ENCODE measurements around the gene CXCL12.

CXCL12 gene

DNA sequence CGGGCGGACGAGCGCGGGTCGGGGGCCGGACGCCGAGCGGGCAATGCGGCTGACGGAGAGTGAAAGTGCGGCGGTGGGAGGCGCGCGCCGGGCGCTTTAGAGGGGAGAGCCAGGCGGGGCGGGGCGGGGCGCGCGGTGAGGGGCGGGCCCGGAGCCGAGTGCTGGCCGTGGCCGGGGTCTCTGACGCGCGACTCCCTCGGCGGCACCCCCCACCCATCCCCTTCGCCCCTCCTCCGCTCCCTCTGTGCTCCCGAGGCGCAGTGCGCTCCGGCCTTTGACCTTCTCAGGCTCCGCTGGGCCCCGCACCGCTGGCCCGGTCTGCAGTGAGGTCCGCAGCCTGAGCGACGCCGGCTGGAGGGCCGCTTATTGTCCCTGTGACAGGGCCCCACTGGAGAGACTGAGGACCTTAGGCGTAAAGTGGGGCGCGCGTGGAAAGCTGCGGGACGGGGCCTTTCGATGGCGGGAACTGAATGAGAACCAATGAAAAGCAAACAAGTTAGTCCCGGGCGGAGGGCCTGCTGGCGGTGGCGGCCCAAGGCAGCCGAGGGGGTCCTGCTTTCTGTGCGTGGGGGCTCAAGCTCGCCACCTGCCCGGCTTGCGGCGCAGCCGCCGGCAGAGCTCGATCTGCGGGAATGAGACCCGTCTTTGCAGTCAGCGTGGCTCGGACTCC, at the start of gene CXCL12:
Gene CXCL12 (minus strand): TSS at position 72 of the 670 bp plus-strand sequence. CDS start 92 bp downstream, outside the sequence.
- DNase-seq (ENCODE audit: low read depth in 3 of 3, low spot score in 1 of 3): no peak

DNA sequence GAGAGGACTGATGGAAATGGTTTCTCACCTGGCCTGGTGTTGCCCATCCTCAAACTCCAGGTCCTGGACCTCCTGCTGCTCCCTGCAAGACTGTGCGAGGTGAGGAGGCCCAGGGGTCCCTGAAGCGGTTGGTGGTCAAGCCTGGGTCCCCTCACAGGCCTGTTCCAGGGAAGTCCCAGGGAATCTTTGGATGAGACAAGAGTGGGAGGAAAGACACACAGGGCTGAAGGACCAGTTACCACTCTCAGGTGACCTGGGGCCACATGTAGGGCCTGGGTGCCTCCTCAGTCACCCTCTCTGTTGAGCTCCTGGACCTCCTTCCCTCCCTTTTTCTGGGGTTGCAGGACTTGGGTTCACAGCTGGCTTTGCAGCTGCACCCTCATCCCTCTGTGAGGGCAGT, 42.6 kb upstream of the CXCL12 start:
- no peak for DNase-seq (ENCODE audit: low read depth in 3 of 3, low spot score in 1 of 3)

DNA sequence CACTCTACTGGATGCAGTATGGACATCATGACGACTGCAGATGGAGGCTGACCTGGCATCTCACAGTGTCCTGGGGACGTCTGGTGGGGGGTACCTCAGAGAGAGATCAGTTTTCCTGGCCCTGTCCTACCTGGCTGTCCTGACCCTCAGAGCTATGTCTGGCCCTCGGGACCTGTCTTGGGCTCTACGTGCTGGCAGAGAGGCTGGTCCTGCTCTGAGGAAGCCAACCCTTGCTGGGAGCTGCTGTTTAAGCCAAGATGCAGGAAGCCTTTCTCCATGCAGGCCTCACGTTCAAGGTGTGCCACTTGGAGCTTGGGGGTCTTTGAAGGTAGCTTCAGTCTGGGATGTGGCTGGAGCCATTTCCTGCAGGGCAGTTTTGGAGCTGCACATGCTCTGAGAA, 42.1 kb upstream of the CXCL12 start:
- DNase-seq (ENCODE audit: low read depth in 3 of 3, low spot score in 1 of 3): no peak

DNA sequence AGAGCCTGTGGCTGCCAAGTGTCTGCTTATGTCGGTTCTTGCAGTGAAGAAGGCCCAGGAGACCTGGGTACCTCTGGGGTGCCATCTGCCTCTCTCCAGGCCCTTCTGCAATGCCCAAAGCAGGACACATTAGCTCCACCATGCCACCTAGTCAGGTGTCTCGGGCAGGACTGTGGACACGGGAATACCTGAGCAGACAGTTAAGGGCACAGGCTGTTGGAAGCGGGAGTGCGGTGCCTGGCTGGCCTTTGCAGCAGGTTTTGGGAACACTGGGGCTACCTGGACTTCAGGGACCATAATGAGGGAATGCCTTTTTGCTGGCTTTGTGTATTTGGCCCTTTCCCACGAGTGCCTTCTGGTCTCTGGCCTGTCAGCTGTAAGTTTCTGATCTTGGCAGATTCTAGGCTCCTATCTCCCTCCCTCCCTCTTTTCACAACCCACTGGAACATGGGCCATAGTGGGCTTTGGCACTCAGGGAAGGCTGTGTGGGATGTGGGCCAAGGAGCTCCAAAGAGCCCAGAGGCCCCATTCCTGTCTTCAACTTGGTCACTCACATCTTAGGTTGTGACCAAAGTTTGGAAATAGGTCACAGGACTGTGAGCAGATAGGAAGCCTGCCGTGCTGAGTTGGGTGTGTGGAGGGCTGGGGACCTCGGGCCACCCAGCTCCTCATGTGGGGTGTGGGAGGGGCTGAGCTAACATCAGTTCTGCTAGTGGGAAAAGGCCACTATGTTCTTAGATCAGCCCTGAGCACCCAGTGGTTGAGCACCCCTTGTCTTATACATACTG, 41.5 kb upstream of the CXCL12 start:
- DNase-seq (ENCODE audit: low read depth in 3 of 3, low spot score in 1 of 3): no peak

DNA sequence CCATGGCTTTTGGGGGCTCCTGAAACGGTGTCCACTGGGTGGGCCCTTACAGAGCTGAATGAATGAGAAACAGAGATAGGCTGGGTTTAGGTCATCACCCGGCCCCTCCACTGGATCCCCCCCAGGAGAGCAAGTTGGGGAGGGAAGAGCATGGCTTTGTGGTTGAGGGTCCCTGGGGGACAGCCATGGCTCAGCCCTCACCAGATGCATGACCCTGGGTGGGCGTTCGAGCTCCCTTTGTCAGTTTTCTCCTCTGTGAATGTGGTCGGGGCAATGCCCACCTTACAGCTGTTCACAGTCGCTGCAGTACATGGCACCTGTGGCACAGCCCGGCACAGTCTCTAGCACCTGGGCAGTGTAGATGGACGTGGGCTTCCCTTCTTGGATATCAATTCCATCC, 40.6 kb upstream of the CXCL12 start:
- DNase-seq (ENCODE audit: low read depth in 3 of 3, low spot score in 1 of 3): no peak

DNA sequence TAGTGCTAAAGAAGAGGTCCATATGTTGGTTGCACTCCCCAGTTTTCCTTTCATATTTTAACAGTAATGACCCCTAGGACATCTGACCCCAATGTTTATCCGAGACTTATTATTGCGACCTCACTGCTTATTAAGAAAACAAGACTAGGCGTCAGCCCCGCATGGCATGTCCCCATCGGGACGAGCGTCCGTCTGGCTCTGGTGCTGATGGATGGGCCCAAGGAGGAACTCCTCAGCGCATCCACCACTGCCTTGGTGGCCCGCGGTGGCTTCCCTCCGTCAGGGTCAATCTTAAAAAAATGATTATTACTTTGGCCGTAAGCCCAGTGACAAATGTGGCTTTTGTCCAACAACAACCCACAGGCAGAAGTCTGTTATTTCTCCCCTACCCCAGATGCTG, 40.1 kb upstream of the CXCL12 start:
- no peak for DNase-seq (ENCODE audit: low read depth in 3 of 3, low spot score in 1 of 3)

DNA sequence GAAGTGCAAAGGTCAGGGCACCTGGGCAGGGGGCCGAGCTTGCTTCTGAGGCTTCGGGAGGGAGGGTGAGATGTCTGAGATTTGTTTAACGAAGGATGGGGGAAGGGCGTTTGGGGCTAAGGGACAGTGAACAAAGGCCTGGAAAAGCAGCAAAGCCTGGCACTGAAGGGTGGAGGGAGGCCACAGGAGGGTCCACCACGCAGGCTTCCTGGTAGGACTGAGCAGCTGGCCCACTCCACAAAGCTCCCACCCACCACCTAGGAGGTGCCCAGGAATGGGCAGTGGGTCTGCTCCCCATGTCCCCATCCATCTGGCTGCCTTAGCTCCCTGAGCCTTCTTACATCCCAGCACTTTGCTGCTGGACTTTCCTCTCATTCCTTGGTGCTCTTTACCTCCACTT, 39.4 kb upstream of the CXCL12 start:
- DNase-seq (ENCODE audit: low read depth in 3 of 3, low spot score in 1 of 3): no peak

DNA sequence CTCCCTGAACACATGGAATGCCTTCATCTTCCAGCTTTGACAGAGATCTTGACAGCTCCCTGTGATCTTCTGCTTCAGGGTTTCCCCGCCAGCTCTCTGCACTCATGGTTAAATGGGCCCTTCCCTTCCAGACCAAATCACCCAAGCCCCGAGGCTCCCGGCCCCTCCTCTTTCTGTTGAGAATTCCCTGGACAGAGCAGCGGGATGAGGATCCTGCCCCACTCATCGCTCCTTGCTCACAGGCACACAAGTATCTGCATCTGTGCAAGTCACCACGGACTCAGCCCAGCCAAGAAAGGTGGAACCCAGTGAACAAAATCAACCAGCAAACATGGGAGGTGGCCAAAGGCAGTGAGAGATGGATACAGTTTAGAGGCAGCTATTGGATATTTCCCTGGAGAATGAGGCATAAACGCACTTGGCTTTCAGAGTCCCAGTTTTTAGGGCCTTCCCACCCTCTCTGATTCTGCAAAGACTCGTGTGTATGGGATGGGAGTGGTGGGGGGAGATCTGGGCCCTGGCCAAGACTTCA, 37.7 kb upstream of the CXCL12 start:
- no peak for DNase-seq (ENCODE audit: low read depth in 3 of 3, low spot score in 1 of 3)

DNA sequence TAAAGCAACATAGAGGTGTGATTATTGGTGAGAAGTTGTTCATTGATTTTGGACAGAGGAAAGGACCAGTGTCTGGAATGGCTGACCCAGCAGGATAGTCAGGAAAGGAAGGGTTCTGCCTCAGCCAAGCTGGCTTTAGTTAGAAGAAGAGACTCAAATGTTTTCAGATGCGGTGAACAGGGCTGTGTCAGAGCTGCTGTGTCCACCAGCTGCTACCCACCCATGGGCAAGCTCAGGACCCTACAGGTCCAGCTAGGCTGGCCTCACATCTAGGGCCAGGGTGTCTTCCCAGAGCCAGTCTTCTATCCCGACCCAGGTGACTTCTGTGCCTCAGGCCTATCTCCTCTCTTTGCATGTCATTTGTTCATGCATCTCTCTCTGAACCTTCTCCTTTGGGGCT, 37.3 kb upstream of the CXCL12 start:
- DNase-seq (ENCODE audit: low read depth in 3 of 3, low spot score in 1 of 3): no peak

DNA sequence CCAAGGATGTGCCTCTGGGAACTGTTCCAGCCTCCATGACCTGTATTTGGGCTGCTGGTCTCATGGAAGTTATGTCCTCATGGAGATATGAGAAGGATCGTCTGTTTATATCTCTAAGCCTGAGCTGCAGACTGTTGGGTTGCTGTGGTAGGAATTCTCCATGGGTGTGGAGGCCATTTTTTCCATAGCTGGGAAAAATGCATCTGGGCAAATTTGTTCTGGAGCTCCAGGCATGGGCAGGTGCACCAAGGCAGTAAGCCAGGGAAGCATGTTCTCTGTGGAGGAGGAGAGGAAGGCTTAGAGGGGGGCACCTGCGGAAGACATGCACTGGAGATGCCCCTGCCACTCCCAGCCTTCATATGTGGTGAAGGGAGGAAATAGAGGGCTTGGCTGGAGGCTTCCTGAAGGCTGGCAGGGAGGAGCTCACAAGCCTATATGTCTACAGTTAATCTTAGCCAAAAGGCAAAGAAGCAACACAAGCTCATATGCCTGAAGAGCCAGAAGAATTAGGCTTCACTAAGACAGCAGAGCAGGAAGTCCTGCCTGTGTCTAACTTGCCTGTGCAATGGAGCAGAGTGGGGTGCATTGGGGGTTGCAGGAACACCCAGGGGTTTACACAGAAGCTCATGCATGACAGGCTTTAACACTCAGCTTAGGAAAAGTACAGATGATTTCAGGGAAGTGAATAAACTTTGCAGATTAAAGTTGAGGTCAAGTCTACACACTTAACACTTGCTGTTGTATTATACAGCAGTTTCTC, 35.1 kb upstream of the CXCL12 start:
- no peak for DNase-seq (ENCODE audit: low read depth in 3 of 3, low spot score in 1 of 3)

DNA sequence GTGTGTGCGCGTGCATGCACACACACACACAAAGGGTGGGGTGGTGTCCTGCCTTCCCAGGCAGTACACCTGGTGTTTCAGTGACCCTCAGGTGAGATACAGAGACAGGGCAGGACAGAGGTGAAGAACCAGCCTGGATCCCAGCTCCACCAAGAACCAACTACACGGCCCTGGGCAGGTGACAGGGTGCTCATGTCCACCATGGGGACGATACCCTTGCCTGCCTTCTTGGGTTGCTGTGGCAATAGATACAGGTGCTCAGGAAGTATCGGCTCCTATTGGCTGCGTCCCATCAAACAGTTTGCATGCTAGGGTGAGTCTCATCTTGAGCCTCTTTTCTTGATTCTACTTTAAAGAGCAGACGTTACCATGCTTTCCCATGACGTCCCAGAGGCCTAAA, 33.7 kb upstream of the CXCL12 start:
- DNase-seq (ENCODE audit: low read depth in 3 of 3, low spot score in 1 of 3): no peak

DNA sequence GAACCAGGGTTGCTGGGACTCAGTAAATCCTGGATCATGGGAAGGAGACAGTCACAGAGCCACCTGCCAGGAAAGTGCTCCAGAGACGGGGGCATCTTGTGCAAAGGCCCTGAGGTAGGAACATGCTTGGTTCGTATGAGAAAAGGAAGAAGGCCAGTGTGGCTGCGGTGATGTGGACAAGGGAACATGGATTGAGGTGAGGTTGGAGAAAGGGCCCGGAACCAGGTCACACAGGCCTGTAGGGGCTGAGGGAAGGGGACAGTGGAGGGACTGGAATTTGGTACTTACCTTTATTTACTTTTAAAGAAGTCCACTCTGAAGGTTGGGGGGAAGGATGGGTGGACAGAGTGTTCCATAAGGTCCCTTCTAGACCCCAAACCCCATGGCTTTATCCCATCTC, 32.9 kb upstream of the CXCL12 start:
- no peak for DNase-seq (ENCODE audit: low read depth in 3 of 3, low spot score in 1 of 3)

DNA sequence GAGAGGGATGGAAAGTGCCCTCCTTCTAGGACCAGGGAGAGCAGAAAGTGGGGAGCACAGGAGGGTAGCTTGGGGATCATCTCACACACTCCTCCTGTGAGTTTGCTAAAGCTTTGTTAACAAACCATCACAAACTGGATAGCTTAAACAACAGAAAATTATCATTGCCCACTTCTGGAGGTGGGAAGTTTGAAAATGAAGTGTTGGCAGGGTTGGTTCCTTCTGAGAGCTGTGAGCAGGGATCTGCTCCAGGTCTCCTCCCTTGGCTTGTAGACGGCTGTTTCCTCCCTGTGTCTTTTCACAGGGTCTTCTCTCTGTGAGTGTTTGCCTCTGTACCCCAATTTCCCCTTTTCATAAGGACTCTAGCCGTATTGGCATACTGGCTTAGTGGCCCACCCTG, 32.0 kb upstream of the CXCL12 start:
- no peak for DNase-seq (ENCODE audit: low read depth in 3 of 3, low spot score in 1 of 3)

DNA sequence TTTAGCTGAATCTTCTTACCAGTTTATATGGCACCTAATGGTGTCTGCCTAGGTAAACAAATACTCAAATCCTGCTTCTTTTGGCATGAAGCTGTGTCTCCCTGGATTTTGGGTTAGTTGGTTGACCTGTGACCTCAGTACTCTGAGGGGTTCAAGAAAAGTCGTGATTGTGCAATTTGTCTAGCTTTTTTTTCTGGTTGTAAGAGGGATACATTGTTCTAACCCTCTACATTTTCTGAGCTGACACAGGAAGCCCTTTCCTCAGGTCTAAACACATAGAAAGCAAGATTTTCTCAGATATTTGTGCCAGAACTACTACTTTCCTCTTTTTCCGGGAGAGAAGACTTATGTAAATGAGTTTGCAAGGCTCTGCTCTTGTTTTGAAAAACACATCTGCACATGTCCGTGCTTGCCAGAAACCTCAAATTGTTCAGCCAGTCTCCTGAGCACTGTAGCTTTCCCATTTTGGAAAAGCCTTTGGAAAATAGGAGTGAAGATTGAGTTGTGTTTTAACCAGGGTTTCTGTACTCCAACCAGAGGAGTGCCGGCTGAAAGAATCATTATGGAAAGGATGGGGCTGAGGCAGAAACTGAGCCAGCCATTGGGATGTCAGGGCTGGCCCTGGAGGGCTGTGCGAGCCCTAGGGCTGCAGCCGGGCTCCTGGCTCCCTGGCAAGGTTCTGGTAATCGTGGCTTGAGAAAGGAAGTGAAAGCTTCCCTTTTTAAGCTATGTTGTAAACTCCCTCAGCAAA, 31.3 kb upstream of the CXCL12 start:
- DNase-seq (ENCODE audit: low read depth in 3 of 3, low spot score in 1 of 3): no peak

DNA sequence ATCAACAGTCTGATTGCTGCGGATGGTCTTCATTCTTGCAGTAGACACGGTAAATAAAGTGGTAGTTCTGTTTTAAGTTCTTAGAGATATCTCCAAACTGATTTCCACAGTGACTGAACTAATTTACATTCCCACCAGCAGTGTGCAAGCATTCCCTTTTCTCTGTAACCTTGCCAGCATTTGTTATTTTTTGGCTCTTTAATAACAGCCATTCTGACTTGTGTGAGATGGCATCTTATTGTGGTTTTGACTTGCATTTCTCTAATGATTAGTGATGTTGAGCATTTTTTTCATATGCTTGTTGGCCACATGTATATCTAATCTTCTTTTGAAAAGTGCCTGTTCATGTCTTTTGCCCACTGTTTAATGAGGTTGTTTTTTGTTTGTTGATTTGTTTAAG, 30.2 kb upstream of the CXCL12 start:
- no peak for DNase-seq (ENCODE audit: low read depth in 3 of 3, low spot score in 1 of 3)

DNA sequence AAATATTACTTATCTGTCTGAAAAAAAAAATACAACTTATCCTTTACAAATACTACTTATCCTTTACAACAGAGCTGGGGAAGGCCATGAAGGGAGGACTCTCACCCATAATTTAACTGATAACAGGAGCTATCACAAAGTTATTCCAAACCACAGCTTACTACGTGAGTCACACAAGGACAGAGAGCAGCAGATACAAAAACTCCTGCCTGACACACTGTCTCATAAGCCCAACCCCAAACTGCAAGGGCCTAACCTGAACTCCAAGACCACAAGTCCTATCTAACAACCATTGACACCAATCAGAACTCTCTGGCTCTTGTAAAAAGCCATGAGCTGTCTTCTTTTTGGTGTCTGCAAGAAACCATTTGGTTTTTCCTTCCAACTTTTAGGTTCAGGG, 28.5 kb upstream of the CXCL12 start:
- DNase-seq (ENCODE audit: low read depth in 3 of 3, low spot score in 1 of 3): no peak

DNA sequence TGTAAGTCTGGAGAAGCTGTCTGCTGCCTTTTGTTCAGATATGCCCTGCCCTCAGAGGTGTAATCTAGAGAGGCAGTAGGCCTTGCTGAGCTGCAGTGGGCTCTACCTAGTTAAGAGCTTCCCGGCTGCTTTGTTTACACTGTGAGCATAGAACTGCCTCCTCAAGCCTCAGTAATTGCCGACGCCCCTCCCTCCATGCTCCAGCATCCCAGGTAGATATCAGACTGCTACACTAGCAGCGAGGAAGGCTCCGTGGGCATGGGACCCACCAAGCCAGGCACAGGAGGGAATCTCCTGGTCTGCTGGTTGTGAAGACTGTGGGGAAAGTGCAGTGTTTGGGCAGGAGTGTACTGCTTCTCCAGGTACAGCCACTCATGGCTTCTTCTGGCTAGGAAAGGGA, 26.4 kb upstream of the CXCL12 start:
- no peak for DNase-seq (ENCODE audit: low read depth in 3 of 3, low spot score in 1 of 3)

DNA sequence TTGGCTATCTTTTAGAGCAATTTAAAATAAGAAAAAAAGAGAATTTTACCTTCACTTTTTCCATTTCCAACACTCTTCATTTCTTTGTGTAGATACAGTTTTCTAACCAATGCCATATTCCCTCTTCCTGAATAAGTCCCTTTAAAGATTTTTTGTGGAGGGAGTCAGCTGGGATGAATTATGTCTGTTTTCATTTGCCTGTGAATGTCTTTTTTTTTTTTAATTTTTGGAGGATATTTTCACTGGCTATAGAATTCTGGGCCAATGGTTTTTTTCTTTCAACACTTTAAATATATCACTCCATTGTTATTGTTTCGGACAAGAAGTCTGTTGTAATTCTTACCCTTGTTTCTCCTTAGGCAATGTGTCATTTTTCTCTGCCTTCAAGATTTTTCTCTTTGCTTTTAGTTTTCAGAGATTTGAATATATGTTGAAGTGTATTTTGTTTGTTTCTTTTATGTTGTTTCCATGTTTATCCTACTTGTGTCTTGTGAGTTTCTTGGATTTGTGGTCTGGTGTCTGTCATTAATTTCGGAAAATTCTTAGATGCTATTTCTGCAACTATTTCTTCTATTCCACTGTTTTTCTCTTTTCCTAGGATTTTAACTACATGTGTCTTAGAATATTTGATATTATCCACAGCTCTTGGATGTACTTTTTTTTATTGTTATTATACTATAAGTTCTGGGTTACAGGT, 20.0 kb upstream of the CXCL12 start:
- DNase-seq (ENCODE audit: low read depth in 3 of 3, low spot score in 1 of 3): no peak

DNA sequence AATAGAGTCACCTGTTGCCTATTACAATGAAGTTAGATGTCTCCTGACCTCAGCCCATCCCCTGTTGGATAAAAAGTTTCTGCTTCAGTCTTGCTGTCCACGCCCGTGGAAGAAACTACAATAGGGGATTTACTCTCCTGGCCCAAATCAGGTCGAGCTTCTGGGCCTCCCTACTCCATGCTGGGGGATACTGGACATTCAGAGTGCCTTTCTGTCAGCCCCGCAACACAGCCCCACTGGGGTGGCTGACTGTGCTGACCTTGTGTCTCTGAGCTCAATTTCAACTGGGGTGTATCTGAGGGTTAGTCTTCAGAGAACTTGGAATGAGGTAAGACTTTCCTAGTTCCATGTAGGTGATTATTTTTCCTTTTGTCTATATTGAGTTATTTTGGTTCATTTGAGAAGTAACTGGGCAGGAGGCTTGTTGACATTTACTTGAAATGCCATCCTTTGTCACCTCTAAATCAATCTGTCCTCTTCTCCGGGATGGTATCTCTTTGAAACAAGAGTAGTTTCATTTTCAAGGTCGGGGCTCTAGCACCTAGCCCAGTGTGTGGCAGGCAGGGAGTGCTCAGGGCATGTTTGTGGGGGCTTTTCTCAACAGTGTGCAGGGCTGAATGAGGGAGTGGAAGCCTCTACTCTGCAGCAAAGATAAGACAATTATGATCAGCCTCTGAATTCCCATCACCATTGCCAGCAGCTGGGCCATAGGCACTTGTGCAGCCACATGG, 17.7 kb upstream of the CXCL12 start:
- no peak for DNase-seq (ENCODE audit: low read depth in 3 of 3, low spot score in 1 of 3)

DNA sequence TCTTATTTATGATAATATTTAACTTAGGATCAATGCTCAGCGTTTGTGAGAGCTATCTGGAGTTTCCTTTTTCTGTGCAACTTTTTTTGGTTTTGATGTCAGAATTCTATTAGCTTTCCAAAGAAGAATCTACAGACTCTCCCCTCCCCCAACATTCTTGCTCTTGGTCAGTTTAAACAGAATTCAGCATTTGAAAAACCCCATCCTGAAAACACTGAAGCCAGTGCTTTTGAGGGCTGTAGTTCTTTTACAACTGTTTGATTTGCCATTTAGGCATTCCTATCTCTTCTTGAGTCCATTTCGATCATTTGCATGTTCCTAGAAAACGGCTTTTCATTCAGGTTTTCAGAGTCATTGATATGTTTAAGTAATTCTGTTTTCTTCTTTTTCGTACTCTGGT, 15.6 kb upstream of the CXCL12 start:
- DNase-seq (ENCODE audit: low read depth in 3 of 3, low spot score in 1 of 3): no peak
